Mucosa of descending colon (tissue), 3 donors: Measurements from ENCODE around the gene SLC35F4. TPM values are rescaled to one million over a fixed set of nuclear protein-coding genes. Genes with fewer than 3 reads are reported as not detected.

ENCODE experiments used
- ATAC-seq: fragments of 200-7000 bp; cut with Tn5 transposase; one replicate; pipeline ENCODE4 v1.9.1; 2020; ENCODE audit warnings: mild to moderate bottlenecking, moderate library complexity
- DNase-seq, 3 donors: peaks; one replicate each; pipeline ENCODE4 v3.0.0-alpha.2; 2020
- H3K36me3 ChIP-seq: fragments of 200-600 bp; one replicate; pipeline ENCODE4 v1.8.0; 2021; ENCODE audit warnings: low read depth, mild to moderate bottlenecking
- H3K4me1 ChIP-seq: fragments of 200-600 bp; one replicate; pipeline ENCODE4 v1.8.0; 2021; ENCODE audit warnings: low read depth, mild to moderate bottlenecking
- H3K4me3 ChIP-seq: fragments of 200-600 bp; one replicate; pipeline ENCODE4 v1.8.0; 2021; ENCODE audit warnings: mild to moderate bottlenecking
- H3K9me3 ChIP-seq: fragments of 200-600 bp; one replicate; pipeline ENCODE4 v1.8.0; 2021; ENCODE audit warnings: mild to moderate bottlenecking
- CTCF ChIP-seq: fragments of 200-600 bp; IDR thresholded peaks from one replicate; pipeline ENCODE4 v1.8.0; 2022; ENCODE audit warnings: antibody characterized with exemption, mild to moderate bottlenecking
- intact Hi-C, 2 donors: fragments of 100-400 bp; cut with DNase I in 1 of 2; cut with micrococcal nuclease in 1 of 2; formaldehyde crosslinking; loops; one replicate each; pipeline versions ENCODE4 v1.11.0 to v1.11.1; 2022; cut with DNase I, micrococcal nuclease
- total RNA-seq, 3 donors: library from RNA; stranded (reverse); fragmentation: NEBNext Ultra II Directional in 2 of 3; extraction: Animal tissue kit (Norgen Biotek cat#: 25700) in 2 of 3; gene quantifications; one replicate each; pipeline versions ENCODE4 v1.2.1 to v1.2.4, GENCODE V29; 2021 to 2023
- donor health status: DM: no; HTN: no; CAD: no; lungs with moderate emphysema.
- donor health status: DM: no; HTN: no; CAD: no.
- donor health status: DM: no; HTN: yes; CAD: no.

Gene SLC35F4
- total RNA-seq, 3 donors from 2014 or later, result not detected

- Histone ChIP-seq H3K4me1 (no peaks in the 10 kb centered on the region), H3K4me3 (no peak overlapping the region), H3K36me3 (no peaks in the 10 kb centered on the region), H3K9me3 (no peaks in the 10 kb centered on the region)
- no peak for DNase-seq
- intact Hi-C loops, result no loop called here
- no peak for ATAC-seq
- no peak for TF ChIP-seq CTCF
Measured at GRCh38 chr14:57699947-57700346, 165.9 kb downstream of the SLC35F4 start.

- no peak for TF ChIP-seq CTCF
- Histone ChIP-seq H3K9me3 (no peaks in the 10 kb centered on the region), H3K4me3 (no peak overlapping the region), H3K36me3 (no peaks in the 10 kb centered on the region), H3K4me1 (no peaks in the 10 kb centered on the region)
- intact Hi-C loops, result no loop called here
- no peak for ATAC-seq
- peak in 1 of 3 donors; percentile 18 for DNase-seq
Measured at GRCh38 chr14:57692671-57693070, 173.2 kb downstream of the SLC35F4 start.

GRCh38 chr14:57687416-57687815, 178.5 kb downstream of the SLC35F4 start:
- H3K4me1 ChIP-seq, result no peaks in the 10 kb centered on the region
- intact Hi-C loops, result no loop called here
- H3K4me3 ChIP-seq, result no peak overlapping the region
- H3K36me3 ChIP-seq, result no peaks in the 10 kb centered on the region
- TF ChIP-seq CTCF, result no peak
- no peak for ATAC-seq
- DNase-seq, result no peak
- no peaks in the 10 kb centered on the region for H3K9me3 ChIP-seq

GRCh38 chr14:57686304-57686703, 179.6 kb downstream of the SLC35F4 start:
- ATAC-seq, result no peak
- TF ChIP-seq CTCF, result no peak
- Histone ChIP-seq H3K4me3 (no peak overlapping the region), H3K36me3 (no peaks in the 10 kb centered on the region), H3K9me3 (no peaks in the 10 kb centered on the region), H3K4me1 (no peaks in the 10 kb centered on the region)
- DNase-seq, result no peak
- intact Hi-C loops, result no loop called here

GRCh38 chr14:57671021-57671420, 194.9 kb downstream of the SLC35F4 start:
- intact Hi-C loops, result no loop called here
- no peaks in the 10 kb centered on the region for H3K9me3 ChIP-seq
- H3K4me1 ChIP-seq, result no peaks in the 10 kb centered on the region
- no peak for ATAC-seq
- H3K4me3 ChIP-seq, result no peak overlapping the region
- no peak for DNase-seq
- no peaks in the 10 kb centered on the region for H3K36me3 ChIP-seq
- no peak for TF ChIP-seq CTCF

GRCh38 chr14:57660208-57660607, 205.7 kb downstream of the SLC35F4 start:
- no peak overlapping the region for H3K4me3 ChIP-seq
- ATAC-seq, result no peak
- intact Hi-C loops, result no loop called here
- no peaks in the 10 kb centered on the region for H3K9me3 ChIP-seq
- TF ChIP-seq CTCF, result no peak
- no peaks in the 10 kb centered on the region for H3K36me3 ChIP-seq
- H3K4me1 ChIP-seq, result no peaks in the 10 kb centered on the region
- no peak for DNase-seq
